Kidney epithelial cell (primary cell): ENCODE measurements around the gene FARSA. TPM values are rescaled to one million over a fixed set of nuclear protein-coding genes. Genes with fewer than 3 reads are reported as not detected.
"Not testable (repeated sequence)": the region's sequence is repeated elsewhere in the genome, so short reads cannot be mapped to it uniquely, and the experiment has no call there.

Experiments used
- DNase-seq: peaks from one replicate; pipeline ENCODE4 v3.0.0-alpha.2; 2010; ENCODE audit warnings: low read depth
- H3K27me3 ChIP-seq: 2 replicates; pipeline ENCODE4 v1.6.0; 2011; ENCODE audit warnings: low read length; ENCODE audit not compliant: control insufficient read depth, insufficient read depth
- H3K36me3 ChIP-seq: 2 replicates; pipeline ENCODE4 v1.5.1; 2011; ENCODE audit warnings: low read length; ENCODE audit not compliant: control insufficient read depth, insufficient read depth
- H3K4me3 ChIP-seq: 2 replicates; pipeline ENCODE4 v1.5.1; 2011; ENCODE audit warnings: low read depth, mild to moderate bottlenecking, control low read depth, low read length
- CTCF ChIP-seq: IDR thresholded peaks from 2 replicates; pipeline ENCODE4 v1.5.1; 2011; ENCODE audit warnings: mild to moderate bottlenecking, moderate library complexity, low read length, control low read depth, inconsistent platforms; ENCODE audit not compliant: insufficient read depth, poor library complexity, severe bottlenecking
- total RNA-seq: library from RNA; depleted of rRNA; stranded (reverse); fragments of >200 nt; gene quantifications from 2 replicates; pipeline ENCODE4 v1.2.3, GENCODE V29; 2015

Gene FARSA
- total RNA-seq, 1 donor from 2014 or later, result 93.7 TPM

GRCh38 chr19:12890787-12891552, 42.5 kb downstream of the FARSA start, which contains the start of gene GCDH:
Gene GCDH (plus strand): TSS chr19:12891160. CDS start chr19:12891305, 145 bp downstream.
- Histone ChIP-seq H3K36me3 (no peaks in the 10 kb centered on the region), H3K4me3 (peak within 1 kb of the TSS; percentile 95), H3K27me3 (peaks cover 14% of the 10 kb centered on the region)
- peak; percentile 96 for DNase-seq
- no peak for TF ChIP-seq CTCF

GRCh38 chr19:12890299-12890786, 43.2 kb downstream of the FARSA start:
- not testable (repeated sequence) for H3K36me3 ChIP-seq, H3K4me3 ChIP-seq, DNase-seq
- H3K27me3 ChIP-seq, result peaks cover 21% of the 10 kb centered on the region

GRCh38 chr19:12888006-12888603, 45.4 kb downstream of the FARSA start:
- no peak for TF ChIP-seq CTCF
- H3K27me3 ChIP-seq, result peaks cover 35% of the 10 kb centered on the region
- no peak overlapping the region for H3K4me3 ChIP-seq
- H3K36me3 ChIP-seq, result no peaks in the 10 kb centered on the region
- DNase-seq, result no peak

- no peak for DNase-seq
- Histone ChIP-seq H3K27me3 (peaks cover 35% of the 10 kb centered on the region), H3K4me3 (no peak within 1 kb of the TSS), H3K36me3 (no peaks in the 10 kb centered on the region)
- no peak for TF ChIP-seq CTCF
Measured at GRCh38 chr19:12886969-12887747, 46.4 kb downstream of the FARSA start, which contains the start of gene KLF1. Gene KLF1 (minus strand): TSS chr19:12887201. CDS start chr19:12887140, 61 bp downstream.

GRCh38 chr19:12886651-12886968, 46.9 kb downstream of the FARSA start:
- no peak for TF ChIP-seq CTCF
- Histone ChIP-seq H3K36me3 (no peaks in the 10 kb centered on the region), H3K4me3 (no peak overlapping the region), H3K27me3 (peaks cover 35% of the 10 kb centered on the region)
- no peak for DNase-seq
